Ishikawa (cell line): ENCODE measurements around the gene SPOCK2.

Experiments
- CEBPB ChIP-seq: IDR thresholded peaks from 2 replicates; pipeline ENCODE4 v1.6.1; 2012
- EGR1 ChIP-seq: IDR thresholded peaks from 2 replicates; pipeline ENCODE4 v1.6.1; 2012
- EP300 ChIP-seq: IDR thresholded peaks from 2 replicates; pipeline ENCODE4 v1.6.1; 2012; ENCODE audit warnings: borderline replicate concordance
- NFIC ChIP-seq: IDR thresholded peaks from 2 replicates; pipeline ENCODE4 v1.6.1; 2012
- RAD21 ChIP-seq: IDR thresholded peaks from 2 replicates; pipeline ENCODE4 v1.6.1; 2012; ENCODE audit warnings: low read depth
- REST ChIP-seq: IDR thresholded peaks from 2 replicates; pipeline ENCODE4 v1.6.1; 2012; ENCODE audit warnings: low read depth, mild to moderate bottlenecking
- TAF1 ChIP-seq: IDR thresholded peaks from 2 replicates; pipeline ENCODE4 v1.6.1; 2012; ENCODE audit warnings: low read depth, mild to moderate bottlenecking
- TCF12 ChIP-seq: IDR thresholded peaks from 2 replicates; pipeline ENCODE4 v1.6.1; 2012; ENCODE audit warnings: low read depth
- TEAD4 ChIP-seq: IDR thresholded peaks from 2 replicates; pipeline ENCODE4 v1.6.1; 2012
- YY1 ChIP-seq: IDR thresholded peaks from 2 replicates; pipeline ENCODE4 v1.6.1; 2012; ENCODE audit warnings: low read depth
- ZBTB7A ChIP-seq: IDR thresholded peaks from 2 replicates; pipeline ENCODE4 v1.6.1; 2012; ENCODE audit warnings: low read depth
- TF ChIP-seq, protein P1 (sequence below): IDR thresholded peaks from 2 replicates; pipeline ENCODE4 v1.6.1; 2012

GRCh38 chr10:72074574-72075375 is 13.6 kb downstream of the SPOCK2 start:
- TF ChIP-seq YY1: no peak
- no peak for TF ChIP-seq CEBPB
- TF ChIP-seq RAD21: no peak
- no peak for TF ChIP-seq TAF1
- TF ChIP-seq ZBTB7A: no peak
- TF ChIP-seq TEAD4: no peak
- no peak for TF ChIP-seq REST
- no peak for TF ChIP-seq EGR1
- TF ChIP-seq NFIC: no peak
- TF ChIP-seq, protein P1, sequence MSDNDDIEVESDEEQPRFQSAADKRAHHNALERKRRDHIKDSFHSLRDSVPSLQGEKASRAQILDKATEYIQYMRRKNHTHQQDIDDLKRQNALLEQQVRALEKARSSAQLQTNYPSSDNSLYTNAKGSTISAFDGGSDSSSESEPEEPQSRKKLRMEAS: no peak
- no peak for TF ChIP-seq TCF12
- no peak for TF ChIP-seq EP300
